Uterus (tissue), 4 donors: Measurements from ENCODE around the gene SLC17A5. TPM values are rescaled to one million over a fixed set of nuclear protein-coding genes. Genes with fewer than 3 reads are reported as not detected.

ENCODE experiments used
- DNase-seq, 2 donors: peaks; one replicate each; pipeline ENCODE4 v3.0.0-alpha.2; 2019 to 2020
- H3K27ac ChIP-seq, 2 donors: fragments of 200-600 bp; sonication (generic); 1 replicate in 1 of 2; 2 replicates in 1 of 2; pipeline ENCODE4 v1.5.1; 2016 to 2018
- H3K27me3 ChIP-seq, 2 donors: fragments of 200-600 bp; sonication (generic); one replicate each; pipeline ENCODE4 v1.5.1; 2018 to 2019; ENCODE audit warnings: control low read depth in 1 of 2
- H3K36me3 ChIP-seq, 2 donors: fragments of 200-600 bp; sonication (generic); one replicate each; pipeline ENCODE4 v1.5.1; 2019; ENCODE audit warnings: control low read depth in 1 of 2
- H3K4me1 ChIP-seq, 2 donors: fragments of 200-600 bp; sonication (generic); one replicate each; pipeline ENCODE4 v1.5.1; 2018 to 2019; ENCODE audit warnings: control low read depth in 1 of 2
- H3K4me3 ChIP-seq, 2 donors: fragments of 200-600 bp; sonication (generic); 1 replicate in 1 of 2; 2 replicates in 1 of 2; pipeline ENCODE4 v1.5.1; 2018 to 2019; ENCODE audit warnings: mild to moderate bottlenecking in 1 of 2
- H3K9me3 ChIP-seq, 2 donors: fragments of 200-600 bp; sonication (generic); one replicate each; pipeline ENCODE4 v1.5.1; 2019; ENCODE audit warnings: control low read depth in 1 of 2
- CTCF ChIP-seq, 4 experiments: fragments of 200-600 bp in 2 of 4; fragments of 450-650 bp in 2 of 4; sonication (generic) in 2 of 4; IDR thresholded peaks; one replicate each; pipeline ENCODE4 v1.5.1; 2016 to 2019; ENCODE audit warnings: antibody characterized with exemption in 4 of 4, mild to moderate bottlenecking in 2 of 4, moderate library complexity in 1 of 4
- POLR2A ChIP-seq, 2 donors: fragments of 450-650 bp; IDR thresholded peaks; one replicate each; pipeline ENCODE4 v1.6.1; 2016; ENCODE audit warnings: antibody characterized with exemption in 2 of 2, mild to moderate bottlenecking in 1 of 2, moderate library complexity in 1 of 2
- intact Hi-C: fragments of 100-400 bp; cut with DNase I; formaldehyde crosslinking; loops from one replicate; pipeline ENCODE4 v1.15.1; 2023; ENCODE audit warnings: low total_unique reads
- total RNA-seq, 4 donors: library from RNA; depleted of rRNA in 3 of 4; stranded (reverse); fragments of >200 nt in 3 of 4; gene quantifications; one replicate each; pipeline versions ENCODE4 v1.1.0 to v1.2.4, GENCODE V29; 2014 to 2023
- donor health status: DM: yes; HTN: yes; CAD: no.

Gene SLC17A5
- total RNA-seq, 4 donors from 2014 or later = 3.6 to 27.4 (median 11.6) TPM

GRCh38 chr6:73606428-73606827, 47.4 kb downstream of the SLC17A5 start:
- no peak for DNase-seq

GRCh38 chr6:73604461-73604860, 49.3 kb downstream of the SLC17A5 start:
- no peaks in the 10 kb centered on the region for H3K27me3 ChIP-seq
- H3K36me3 ChIP-seq = no peaks in the 10 kb centered on the region
- intact Hi-C loops = no loop called here
- DNase-seq = no peak
- no peak for TF ChIP-seq POLR2A (IDR thresholded peaks at IDR 0.05)
- no peak for TF ChIP-seq CTCF (IDR thresholded peaks at IDR 0.05)
- no peak overlapping the region for H3K27ac ChIP-seq
- no peaks in the 10 kb centered on the region for H3K9me3 ChIP-seq
- H3K4me3 ChIP-seq = no peak overlapping the region
- no peaks in the 10 kb centered on the region for H3K4me1 ChIP-seq

More at GRCh38 chr6:73606428-73606827, 47.4 kb downstream of the SLC17A5 start:
- H3K4me3 ChIP-seq = no peak overlapping the region
- no peaks in the 10 kb centered on the region for H3K9me3 ChIP-seq
- no peaks in the 10 kb centered on the region for H3K36me3 ChIP-seq
- no peak for TF ChIP-seq CTCF (IDR thresholded peaks at IDR 0.05)
- no peaks in the 10 kb centered on the region for H3K4me1 ChIP-seq
- intact Hi-C loops = no loop called here
- H3K27me3 ChIP-seq = no peaks in the 10 kb centered on the region
- H3K27ac ChIP-seq = no peak overlapping the region

GRCh38 chr6:73604020-73604419, 49.8 kb downstream of the SLC17A5 start:
- intact Hi-C loops = no loop called here
- no peaks in the 10 kb centered on the region for H3K4me1 ChIP-seq
- DNase-seq = no peak
- no peak overlapping the region for H3K27ac ChIP-seq
- no peaks in the 10 kb centered on the region for H3K27me3 ChIP-seq
- no peaks in the 10 kb centered on the region for H3K9me3 ChIP-seq
- no peaks in the 10 kb centered on the region for H3K36me3 ChIP-seq
- TF ChIP-seq CTCF (IDR thresholded peaks at IDR 0.05) (no peak), POLR2A (IDR thresholded peaks at IDR 0.05) (no peak)
- H3K4me3 ChIP-seq = no peak overlapping the region

- DNase-seq = no peak
- Histone ChIP-seq H3K9me3 (no peaks in the 10 kb centered on the region), H3K4me1 (no peaks in the 10 kb centered on the region), H3K4me3 (peak overlapping the region in 1 of 2 donors; percentile 18), H3K36me3 (no peaks in the 10 kb centered on the region), H3K27me3 (no peaks in the 10 kb centered on the region), H3K27ac (peak overlapping the region; percentile 92 to 100)
- intact Hi-C loops = no loop called here
- TF ChIP-seq CTCF (IDR thresholded peaks at IDR 0.05) (no peak), POLR2A (IDR thresholded peaks at IDR 0.05) (no peak)
Measured at GRCh38 chr6:73586416-73586974, 67.3 kb downstream of the SLC17A5 start.

GRCh38 chr6:73585566-73586415, 68.0 kb downstream of the SLC17A5 start:
- Histone ChIP-seq H3K9me3 (no peaks in the 10 kb centered on the region), H3K27me3 (no peaks in the 10 kb centered on the region), H3K27ac (peak overlapping the region; percentile 92 to 100), H3K4me3 (peak overlapping the region; percentile 8 to 18), H3K36me3 (no peaks in the 10 kb centered on the region), H3K4me1 (no peaks in the 10 kb centered on the region)
- intact Hi-C loops = no loop called here
- DNase-seq = peak; percentile 24 to 71
- TF ChIP-seq POLR2A (IDR thresholded peaks at IDR 0.05) (peak; percentile 46 to 90), CTCF (IDR thresholded peaks at IDR 0.05) (peak in 1 of 4 experiments; percentile 41)
